SU-DHL-6 (cell line): Measurements from ENCODE around the gene MRPS15.
"Not testable (repeated sequence)": the region's sequence is repeated elsewhere in the genome, so short reads cannot be mapped to it uniquely, and the experiment has no call there.

ENCODE experiments used
- H2AFZ ChIP-seq: fragments of 200-600 bp; sonication (generic); 2 replicates; pipeline ENCODE4 v1.6.1; 2014; ENCODE audit warnings: low read depth, mild to moderate bottlenecking, moderate library complexity, mixed read lengths, antibody characterized with exemption, low read length; ENCODE audit not compliant: severe bottlenecking
- H3F3A ChIP-seq: fragments of 200-600 bp; shearing (Covaris generic); 2 replicates; pipeline ENCODE4 v1.6.0; 2016; ENCODE audit warnings: antibody characterized with exemption, mild to moderate bottlenecking; ENCODE audit not compliant: insufficient read depth
- H3K27ac ChIP-seq: fragments of 200-600 bp; sonication (generic); 2 replicates; pipeline ENCODE4 v1.5.1; 2016; ENCODE audit warnings: low read depth, mild to moderate bottlenecking, low read length, moderate library complexity, mixed read lengths
- H3K27me3 ChIP-seq: fragments of 200-600 bp; sonication (generic), shearing (Covaris generic); 2 replicates; pipeline ENCODE4 v1.6.0; 2014; ENCODE audit warnings: mild to moderate bottlenecking, low read length
- H3K36me3 ChIP-seq: fragments of 200-600 bp; sonication (generic); 2 replicates; pipeline ENCODE4 v1.6.1; 2014; ENCODE audit warnings: mild to moderate bottlenecking, low read length, mixed read lengths
- H3K4me2 ChIP-seq: fragments of 300-600, 200-600 bp; shearing (Covaris generic), sonication (generic); 2 replicates; pipeline ENCODE4 v1.6.0; 2014; ENCODE audit warnings: low read length, low read depth, mild to moderate bottlenecking; ENCODE audit not compliant: poor library complexity, severe bottlenecking
- H3K4me3 ChIP-seq: fragments of 200-600 bp; sonication (generic); 2 replicates; pipeline ENCODE4 v1.5.1; 2014; ENCODE audit warnings: antibody characterized with exemption, low read length, mild to moderate bottlenecking, mixed read lengths; ENCODE audit not compliant: insufficient read depth, poor library complexity, severe bottlenecking
- H3K79me2 ChIP-seq: fragments of 200-600 bp; sonication (generic); 2 replicates; pipeline ENCODE4 v1.6.1; 2014; ENCODE audit warnings: mild to moderate bottlenecking, low read length, moderate library complexity; ENCODE audit not compliant: insufficient read depth
- H3K9ac ChIP-seq: fragments of 200-600 bp; sonication (generic); 2 replicates; pipeline ENCODE4 v1.7.0; 2014; ENCODE audit warnings: mild to moderate bottlenecking, low read length
- H3K9me2 ChIP-seq: fragments of 200-600 bp; sonication (generic); replicated peaks from 2 replicates; pipeline ENCODE4 v1.6.1; 2014; ENCODE audit warnings: low read length; ENCODE audit not compliant: insufficient read depth
- H3K9me3 ChIP-seq: fragments of 200-600 bp; sonication (generic); 2 replicates; pipeline ENCODE4 v1.6.1; 2014; ENCODE audit warnings: low read length, mixed read lengths; ENCODE audit not compliant: insufficient read depth
- H4K20me1 ChIP-seq: fragments of 200-600 bp; sonication (generic); 2 replicates; pipeline ENCODE4 v1.6.1; 2014; ENCODE audit warnings: low read depth, mild to moderate bottlenecking, antibody characterized with exemption, low read length, moderate library complexity, mixed read lengths
- EZH2phosphoT487 ChIP-seq: fragments of 200-600 bp; sonication (generic), shearing (Covaris generic); conservative IDR thresholded peaks from 2 replicates; pipeline ENCODE4 v1.6.1; 2018; ENCODE audit warnings: mild to moderate bottlenecking, antibody characterized with exemption, low read length, moderate library complexity, mixed read lengths
- TF ChIP-seq, protein P1 (sequence below): fragments of 200-600 bp; sonication (generic); IDR thresholded peaks from one replicate; pipeline ENCODE4 v1.5.1; 2017; ENCODE audit warnings: antibody characterized with exemption, mild to moderate bottlenecking, low read length, moderate library complexity; ENCODE audit not compliant: insufficient read depth, poor library complexity, severe bottlenecking

MRPS15 gene

GRCh38 chr1:36503733-36504132 is 39.5 kb upstream of the MRPS15 start:
- Histone ChIP-seq H3K4me2 (no peak overlapping the region), H3K79me2 (no peaks in the 10 kb centered on the region)
- no peak for TF ChIP-seq EZH2phosphoT487
- TF ChIP-seq, protein P1, sequence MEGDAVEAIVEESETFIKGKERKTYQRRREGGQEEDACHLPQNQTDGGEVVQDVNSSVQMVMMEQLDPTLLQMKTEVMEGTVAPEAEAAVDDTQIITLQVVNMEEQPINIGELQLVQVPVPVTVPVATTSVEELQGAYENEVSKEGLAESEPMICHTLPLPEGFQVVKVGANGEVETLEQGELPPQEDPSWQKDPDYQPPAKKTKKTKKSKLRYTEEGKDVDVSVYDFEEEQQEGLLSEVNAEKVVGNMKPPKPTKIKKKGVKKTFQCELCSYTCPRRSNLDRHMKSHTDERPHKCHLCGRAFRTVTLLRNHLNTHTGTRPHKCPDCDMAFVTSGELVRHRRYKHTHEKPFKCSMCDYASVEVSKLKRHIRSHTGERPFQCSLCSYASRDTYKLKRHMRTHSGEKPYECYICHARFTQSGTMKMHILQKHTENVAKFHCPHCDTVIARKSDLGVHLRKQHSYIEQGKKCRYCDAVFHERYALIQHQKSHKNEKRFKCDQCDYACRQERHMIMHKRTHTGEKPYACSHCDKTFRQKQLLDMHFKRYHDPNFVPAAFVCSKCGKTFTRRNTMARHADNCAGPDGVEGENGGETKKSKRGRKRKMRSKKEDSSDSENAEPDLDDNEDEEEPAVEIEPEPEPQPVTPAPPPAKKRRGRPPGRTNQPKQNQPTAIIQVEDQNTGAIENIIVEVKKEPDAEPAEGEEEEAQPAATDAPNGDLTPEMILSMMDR = no peak

GRCh38 chr1:36503159-36503558 is 39.0 kb upstream of the MRPS15 start:
- Histone ChIP-seq H3K79me2 (no peaks in the 10 kb centered on the region), H3F3A (no peaks in the 10 kb centered on the region), H4K20me1 (no peaks in the 10 kb centered on the region), H3K36me3 (no peaks in the 10 kb centered on the region), H3K9me3 (no peaks in the 10 kb centered on the region), H3K27me3 (no peaks in the 10 kb centered on the region), H3K9ac (no peak overlapping the region), H3K9me2 (no peaks in the 10 kb centered on the region), H3K4me2 (no peak overlapping the region), H3K27ac (no peak overlapping the region), H3K4me3 (no peak overlapping the region), H2AFZ (no peak overlapping the region)
- TF ChIP-seq, protein P1 = no peak
- TF ChIP-seq EZH2phosphoT487 = no peak

More at GRCh38 chr1:36503733-36504132, 39.5 kb upstream of the MRPS15 start:
- Histone ChIP-seq H4K20me1 (no peaks in the 10 kb centered on the region), H2AFZ (no peak overlapping the region), H3K27me3 (no peaks in the 10 kb centered on the region), H3K9ac (no peak overlapping the region), H3F3A (no peaks in the 10 kb centered on the region), H3K4me3 (no peak overlapping the region), H3K27ac (no peak overlapping the region), H3K36me3 (no peaks in the 10 kb centered on the region), H3K9me3 (no peaks in the 10 kb centered on the region), H3K9me2 (no peaks in the 10 kb centered on the region)

GRCh38 chr1:36502616-36503015 is 38.4 kb upstream of the MRPS15 start:
- Histone ChIP-seq H3K9me2 (no peaks in the 10 kb centered on the region), H3K27me3 (no peaks in the 10 kb centered on the region), H4K20me1 (no peaks in the 10 kb centered on the region), H3K79me2 (no peaks in the 10 kb centered on the region), H3K36me3 (no peaks in the 10 kb centered on the region), H3K4me3 (no peak overlapping the region), H3K4me2 (no peak overlapping the region), H3K9ac (no peak overlapping the region), H3F3A (no peaks in the 10 kb centered on the region), H3K9me3 (no peaks in the 10 kb centered on the region), H3K27ac (no peak overlapping the region), H2AFZ (no peak overlapping the region)
- TF ChIP-seq, protein P1 = no peak
- TF ChIP-seq EZH2phosphoT487 = no peak

DNA sequence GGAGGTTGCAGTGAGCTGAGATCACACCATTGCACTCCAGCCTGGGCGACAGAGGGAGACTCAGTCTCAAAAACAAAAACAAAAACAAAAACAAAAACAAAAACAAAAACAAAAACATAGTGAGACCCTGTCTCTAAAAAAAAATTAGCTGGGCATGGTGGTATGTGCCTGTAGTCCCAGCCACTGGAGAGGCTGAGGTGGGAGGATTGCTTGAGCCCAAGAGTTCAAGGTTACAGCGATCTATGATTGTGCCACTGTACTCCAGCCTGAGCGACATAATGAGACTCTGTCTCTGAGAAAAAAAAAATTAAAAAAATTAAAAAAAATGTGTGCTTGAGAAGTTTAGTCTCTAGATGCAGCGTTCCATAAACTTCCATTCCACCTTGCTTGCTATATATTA is 37.7 kb upstream of the MRPS15 start:
- H3K79me2 ChIP-seq, H3K4me3 ChIP-seq, H3F3A ChIP-seq, H3K9ac ChIP-seq, H3K27me3 ChIP-seq, H4K20me1 ChIP-seq, H3K36me3 ChIP-seq, H3K4me2 ChIP-seq, H2AFZ ChIP-seq, H3K27ac ChIP-seq, H3K9me3 ChIP-seq, H3K9me2 ChIP-seq: not testable (repeated sequence)
